Measurements from ENCODE around the gene NAT16.
"Not testable (repeated sequence)": the region's sequence is repeated elsewhere in the genome, so short reads cannot be mapped to it uniquely, and the experiment has no call there.

DNA sequence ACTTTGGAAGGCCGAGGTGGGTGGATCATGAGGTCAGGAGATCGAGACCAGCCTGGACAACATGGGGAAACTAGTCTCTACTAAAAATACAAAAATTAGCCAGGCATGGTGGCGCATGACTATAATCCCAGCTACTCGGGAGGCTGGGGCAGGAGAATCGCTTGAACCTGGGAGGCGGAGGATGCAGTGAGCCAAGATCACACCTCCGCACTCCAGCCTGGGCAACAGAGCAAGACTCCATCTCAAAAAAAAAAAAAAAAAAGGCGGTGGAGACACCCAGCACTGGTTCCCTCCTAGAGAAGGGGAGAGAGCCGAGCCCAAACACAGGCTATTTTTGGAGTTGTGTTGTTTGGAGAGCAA is 58.5 kb downstream of the NAT16 start:
- TF ChIP-seq, protein P1, sequence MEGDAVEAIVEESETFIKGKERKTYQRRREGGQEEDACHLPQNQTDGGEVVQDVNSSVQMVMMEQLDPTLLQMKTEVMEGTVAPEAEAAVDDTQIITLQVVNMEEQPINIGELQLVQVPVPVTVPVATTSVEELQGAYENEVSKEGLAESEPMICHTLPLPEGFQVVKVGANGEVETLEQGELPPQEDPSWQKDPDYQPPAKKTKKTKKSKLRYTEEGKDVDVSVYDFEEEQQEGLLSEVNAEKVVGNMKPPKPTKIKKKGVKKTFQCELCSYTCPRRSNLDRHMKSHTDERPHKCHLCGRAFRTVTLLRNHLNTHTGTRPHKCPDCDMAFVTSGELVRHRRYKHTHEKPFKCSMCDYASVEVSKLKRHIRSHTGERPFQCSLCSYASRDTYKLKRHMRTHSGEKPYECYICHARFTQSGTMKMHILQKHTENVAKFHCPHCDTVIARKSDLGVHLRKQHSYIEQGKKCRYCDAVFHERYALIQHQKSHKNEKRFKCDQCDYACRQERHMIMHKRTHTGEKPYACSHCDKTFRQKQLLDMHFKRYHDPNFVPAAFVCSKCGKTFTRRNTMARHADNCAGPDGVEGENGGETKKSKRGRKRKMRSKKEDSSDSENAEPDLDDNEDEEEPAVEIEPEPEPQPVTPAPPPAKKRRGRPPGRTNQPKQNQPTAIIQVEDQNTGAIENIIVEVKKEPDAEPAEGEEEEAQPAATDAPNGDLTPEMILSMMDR (IDR thresholded peaks at IDR 0.05), result not testable (repeated sequence)
- TF ChIP-seq POLR2A (IDR thresholded peaks at IDR 0.05), result not testable (repeated sequence)

All from uterus (tissue), 2 donors.